Stimulated activated CD4-positive, alpha-beta T cell treated with anti-CD3 and anti-CD28 coated beads, Interleukin-12 subunit alpha, Interleukin-12 subunit beta, amount 100 ng/mL, for 48 hours (primary cell): ENCODE data around the gene CAP1.
A peak's percentile ranks its signal among the peaks of the same experiment; 100 is the strongest.
"Not testable (repeated sequence)": the region's sequence is repeated elsewhere in the genome, so short reads cannot be mapped to it uniquely, and the experiment has no call there.

Source experiments
- DNase-seq, 3 donors: peaks; one replicate each; pipeline ENCODE4 v3.0.0-alpha.2; 2020; ENCODE audit warnings: low read depth in 2 of 3, low spot score in 1 of 3

CAP1 gene

GRCh38 chr1:40030528-40031135 lies 9.9 kb upstream of the CAP1 start:
- no peak for DNase-seq

GRCh38 chr1:40032240-40032891 lies 8.2 kb upstream of the CAP1 start:
- peak in 2 of 3 donors; percentile 20 to 32 for DNase-seq

- no peak for DNase-seq
These were observed 5.7 kb upstream of the CAP1 start for GRCh38 chr1:40034869-40035268.

- DNase-seq, result no peak
These were observed 4.0 kb upstream of the CAP1 start for GRCh38 chr1:40036574-40036973.

- DNase-seq, result not testable (repeated sequence)
These were observed 3.3 kb upstream of the CAP1 start for GRCh38 chr1:40037254-40037653.

- DNase-seq, result no peak
These were observed 1.8 kb upstream of the CAP1 start for GRCh38 chr1:40038697-40039096.

- no peak for DNase-seq
These were observed 1.2 kb upstream of the CAP1 start for GRCh38 chr1:40039245-40039756.

- peak; percentile 61 to 70 (median 69) for DNase-seq
These were observed 595 bp upstream of the CAP1 start for GRCh38 chr1:40039757-40040510.

- no peak for DNase-seq
These were observed 923 bp downstream of the CAP1 start for GRCh38 chr1:40041466-40041838.

GRCh38 chr1:40042341-40042740 lies 1.8 kb downstream of the CAP1 start:
- no peak for DNase-seq

- DNase-seq, result no peak
These were observed 3.6 kb downstream of the CAP1 start for GRCh38 chr1:40044110-40044509.

- no peak for DNase-seq
These were observed 4.7 kb downstream of the CAP1 start for GRCh38 chr1:40045182-40045581.

GRCh38 chr1:40045766-40046165 lies 5.2 kb downstream of the CAP1 start:
- DNase-seq, result no peak

GRCh38 chr1:40047276-40047675 lies 6.7 kb downstream of the CAP1 start:
- no peak for DNase-seq

GRCh38 chr1:40047769-40048168 lies 7.2 kb downstream of the CAP1 start:
- DNase-seq, result no peak

GRCh38 chr1:40049725-40050124 lies 9.2 kb downstream of the CAP1 start:
- DNase-seq, result peak in 1 of 3 donors; percentile 23

GRCh38 chr1:40050863-40051262 lies 10.3 kb downstream of the CAP1 start:
- DNase-seq, result no peak

GRCh38 chr1:40053138-40053887 lies 12.8 kb downstream of the CAP1 start:
- no peak for DNase-seq

- DNase-seq, result no peak
These were observed 16.2 kb downstream of the CAP1 start for GRCh38 chr1:40056519-40057309.

- DNase-seq, result no peak
These were observed 16.9 kb downstream of the CAP1 start for GRCh38 chr1:40057310-40058030.
